ENCODE data around the gene DNAJB1. TPM values are rescaled to one million over a fixed set of nuclear protein-coding genes. Genes with fewer than 3 reads are reported as not detected.
"Not testable (repeated sequence)": the region's sequence is repeated elsewhere in the genome, so short reads cannot be mapped to it uniquely, and the experiment has no call there.

DNAJB1 gene
- total and polyA plus RNA-seq, 7 donors: 44.6 to 118 (median 69.3) TPM

- intact Hi-C loops (cut with DNase I): no loop called here
Observed at GRCh38 chr19:14510311-14511228, 7.6 kb downstream of the DNAJB1 start.

GRCh38 chr19:14507704-14508542 is 10.3 kb downstream of the DNAJB1 start:
- Histone ChIP-seq H3K36me3 (no peaks in the 10 kb centered on the region), H3K9me3 (no peaks in the 10 kb centered on the region), H3K4me3 (no peak overlapping the region), H3K27me3 (no peaks in the 10 kb centered on the region), H3K4me1 (peaks cover 0 to 8% (median 0%) of the 10 kb centered on the region in 4 donors), H3K27ac (no peak overlapping the region)
- WGBS, 2 donors: 51 to 77% methylated on average over 12 of the region's 12 CpGs
- no peak for DNase-seq
- TF ChIP-seq EP300 (IDR thresholded peaks at IDR 0.05) (no peak), POLR2AphosphoS5 (IDR thresholded peaks at IDR 0.05) (no peak), POLR2A (IDR thresholded peaks at IDR 0.05) (no peak), CTCF (IDR thresholded peaks at IDR 0.05) (no peak)
- intact Hi-C loops (cut with DNase I): no loop called here

More at GRCh38 chr19:14510311-14511228, 7.6 kb downstream of the DNAJB1 start:
- no peak for TF ChIP-seq EP300 (IDR thresholded peaks at IDR 0.05)
- TF ChIP-seq POLR2AphosphoS5 (IDR thresholded peaks at IDR 0.05): peak in 3 of 4 donors; percentile 25 to 43 (median 37)
- H3K4me3 ChIP-seq: peak overlapping the region in 1 of 4 donors; percentile 5
- H3K36me3 ChIP-seq: peaks cover 13 to 23% (median 19%) of the 10 kb centered on the region in 4 donors
- H3K27me3 ChIP-seq: no peaks in the 10 kb centered on the region
- WGBS, 2 donors: 29 to 47% methylated on average over 22 of the region's 22 CpGs
- peak overlapping the region; percentile 58 to 77 (median 65) for H3K27ac ChIP-seq
- peaks cover 0 to 20% (median 12%) of the 10 kb centered on the region in 4 donors for H3K4me1 ChIP-seq
- no peaks in the 10 kb centered on the region for H3K9me3 ChIP-seq
- DNase-seq: peak; percentile 87

- Histone ChIP-seq H3K4me1 (no peaks in the 10 kb centered on the region), H3K9me3 (no peaks in the 10 kb centered on the region), H3K27me3 (no peaks in the 10 kb centered on the region), H3K27ac (peak overlapping the region in 1 of 4 donors; percentile 27), H3K36me3 (no peaks in the 10 kb centered on the region), H3K4me3 (no peak overlapping the region)
- intact Hi-C loops (cut with DNase I): no loop called here
- no peak for DNase-seq
- WGBS, 2 donors: 17 to 38% methylated on average over 19 of the region's 19 CpGs
- TF ChIP-seq CTCF (IDR thresholded peaks at IDR 0.05) (peak in 3 of 4 experiments; percentile 15 to 51 (median 34)), POLR2A (IDR thresholded peaks at IDR 0.05) (no peak), POLR2AphosphoS5 (IDR thresholded peaks at IDR 0.05) (no peak), EP300 (IDR thresholded peaks at IDR 0.05) (no peak)
Observed at GRCh38 chr19:14505488-14506239, 12.5 kb downstream of the DNAJB1 start.

- DNase-seq; H3K9me3 ChIP-seq; H3K27ac ChIP-seq; H3K4me3 ChIP-seq; H3K36me3 ChIP-seq; H3K27me3 ChIP-seq; H3K4me1 ChIP-seq; intact Hi-C loops (cut with DNase I): not testable (repeated sequence)
- 85 to 89% methylated on average over 8 of the region's 8 CpGs for WGBS, 2 donors
Observed at GRCh38 chr19:14504575-14504974, 13.6 kb downstream of the DNAJB1 start.

GRCh38 chr19:14503285-14503684 is 14.9 kb downstream of the DNAJB1 start:
- Histone ChIP-seq H3K27me3 (no peaks in the 10 kb centered on the region), H3K4me3 (no peak overlapping the region), H3K4me1 (no peaks in the 10 kb centered on the region), H3K9me3 (no peaks in the 10 kb centered on the region), H3K36me3 (no peaks in the 10 kb centered on the region), H3K27ac (no peak overlapping the region)
- intact Hi-C loops (cut with DNase I): no loop called here
- DNase-seq: no peak
- TF ChIP-seq POLR2A (IDR thresholded peaks at IDR 0.05): no peak
- TF ChIP-seq CTCF (IDR thresholded peaks at IDR 0.05): no peak
- TF ChIP-seq POLR2AphosphoS5 (IDR thresholded peaks at IDR 0.05): no peak
- no peak for TF ChIP-seq EP300 (IDR thresholded peaks at IDR 0.05)
- 68 to 86% methylated on average over 1 of the region's 1 CpG for WGBS, 2 donors
